Neuronal stem cell (in vitro differentiated cells): Measurements from ENCODE around the gene CARMIL1.

Experiments used
- DNase-seq: peaks from one replicate; pipeline ENCODE4 v3.0.0-alpha.2; 2013; ENCODE audit warnings: low spot score
- H2AFZ ChIP-seq: one replicate; pipeline ENCODE4 v1.6.1; 2013; ENCODE audit warnings: mild to moderate bottlenecking, low read length, inconsistent platforms
- H2AK5ac ChIP-seq: 2 replicates; pipeline ENCODE4 v1.6.1; 2013; ENCODE audit warnings: low read depth, mild to moderate bottlenecking, inconsistent platforms, low read length, moderate library complexity, mixed read lengths
- H2BK120ac ChIP-seq: 2 replicates; pipeline ENCODE4 v1.6.1; 2013; ENCODE audit warnings: low read depth, mild to moderate bottlenecking, inconsistent platforms, low read length, moderate library complexity, mixed read lengths
- H2BK12ac ChIP-seq: one replicate; pipeline ENCODE4 v1.6.1; 2013; ENCODE audit warnings: low read length, inconsistent platforms
- H2BK15ac ChIP-seq: 2 replicates; pipeline ENCODE4 v1.6.1; 2013; ENCODE audit warnings: mild to moderate bottlenecking, low read length, inconsistent platforms, mixed read lengths
- H2BK5ac ChIP-seq: one replicate; pipeline ENCODE4 v1.6.1; 2013; ENCODE audit warnings: inconsistent platforms, mild to moderate bottlenecking, low read length, moderate library complexity
- H3K14ac ChIP-seq: one replicate; pipeline ENCODE4 v1.6.1; 2013; ENCODE audit warnings: low read length, inconsistent platforms
- H3K18ac ChIP-seq: 2 replicates; pipeline ENCODE4 v1.6.1; 2013; ENCODE audit warnings: low read length, inconsistent platforms
- H3K23ac ChIP-seq: 2 replicates; pipeline ENCODE4 v1.6.1; 2013; ENCODE audit warnings: low read depth, mild to moderate bottlenecking, mixed read lengths, low read length, inconsistent platforms; ENCODE audit not compliant: poor library complexity
- H3K27ac ChIP-seq: replicated peaks from 3 replicates; pipeline ENCODE4 v1.5.1; 2013; ENCODE audit warnings: low read length, inconsistent platforms
- H3K27me3 ChIP-seq, 3 experiments: 2 replicates each; pipeline ENCODE4 v1.6.1; 2013; ENCODE audit warnings: low read length in 3 of 3, mild to moderate bottlenecking in 2 of 3, inconsistent platforms in 1 of 3, low read depth in 1 of 3, mixed read lengths in 1 of 3, moderate library complexity in 1 of 3; ENCODE audit not compliant: control insufficient read depth in 3 of 3, insufficient read depth in 3 of 3
- H3K36me3 ChIP-seq, 2 donors: replicated peaks in 1 of 2; 2 replicates each; pipeline ENCODE4 v1.6.1; 2013; ENCODE audit warnings: low read length in 2 of 2; ENCODE audit not compliant: control insufficient read depth in 2 of 2, insufficient read depth in 2 of 2
- H3K4ac ChIP-seq: 2 replicates; pipeline ENCODE4 v1.6.1; 2013; ENCODE audit warnings: inconsistent platforms, mild to moderate bottlenecking, low read length, moderate library complexity
- H3K4me1 ChIP-seq, 2 donors: 1 replicate in 1 of 2; 2 replicates in 1 of 2; pipeline ENCODE4 v1.6.1; 2013; ENCODE audit warnings: low read length in 2 of 2, low read depth in 1 of 2; ENCODE audit not compliant: control insufficient read depth in 2 of 2, insufficient read depth in 1 of 2
- H3K4me2 ChIP-seq: one replicate; pipeline ENCODE4 v1.6.1; 2013; ENCODE audit warnings: mild to moderate bottlenecking, low read length, inconsistent platforms; ENCODE audit not compliant: insufficient read depth, poor library complexity, severe bottlenecking
- H3K4me3 ChIP-seq, 2 donors: 2 replicates each; pipeline ENCODE4 v1.5.1; 2013; ENCODE audit warnings: low read length in 2 of 2, mild to moderate bottlenecking in 2 of 2, inconsistent platforms in 1 of 2, moderate library complexity in 1 of 2
- H3K79me1 ChIP-seq: one replicate; pipeline ENCODE4 v1.6.1; 2013; ENCODE audit warnings: low read depth, mild to moderate bottlenecking, inconsistent platforms, low read length, moderate library complexity
- H3K9ac ChIP-seq: one replicate; pipeline ENCODE4 v1.6.1; 2013; ENCODE audit warnings: mild to moderate bottlenecking, low read depth, low read length, inconsistent platforms; ENCODE audit not compliant: poor library complexity
- H3K9me3 ChIP-seq, 2 donors: replicated peaks in 1 of 2; 2 replicates each; pipeline versions ENCODE3 to v1.6.1; 2013; ENCODE audit warnings: low read length in 2 of 2, mild to moderate bottlenecking in 2 of 2, inconsistent platforms in 1 of 2, low read depth in 1 of 2, mixed read lengths in 1 of 2, moderate library complexity in 1 of 2; ENCODE audit not compliant: control insufficient read depth in 2 of 2, insufficient read depth in 1 of 2
- H4K8ac ChIP-seq: one replicate; pipeline ENCODE4 v1.6.1; 2013; ENCODE audit warnings: low read depth, mild to moderate bottlenecking, inconsistent platforms, low read length, moderate library complexity
- H4K91ac ChIP-seq: one replicate; pipeline ENCODE4 v1.6.1; 2013; ENCODE audit warnings: low read length, low read depth, mild to moderate bottlenecking, inconsistent platforms; ENCODE audit not compliant: poor library complexity
- WGBS, 2 donors: extraction: QIAGEN DNeasy Blood & Tissue Kit; methylation state at CpG; one replicate each; pipeline ENCODE4 v1.1.7; 2013; ENCODE audit warnings: missing lambda C conversion rate in 2 of 2, mixed read lengths in 1 of 2; ENCODE audit not compliant: insufficient read length in 2 of 2, insufficient replicate concordance in 1 of 2; ENCODE audit errors: extremely low coverage in 2 of 2; 5-methylcytosine and 5-hydroxymethylcytosine counted together

CARMIL1 gene

DNA sequence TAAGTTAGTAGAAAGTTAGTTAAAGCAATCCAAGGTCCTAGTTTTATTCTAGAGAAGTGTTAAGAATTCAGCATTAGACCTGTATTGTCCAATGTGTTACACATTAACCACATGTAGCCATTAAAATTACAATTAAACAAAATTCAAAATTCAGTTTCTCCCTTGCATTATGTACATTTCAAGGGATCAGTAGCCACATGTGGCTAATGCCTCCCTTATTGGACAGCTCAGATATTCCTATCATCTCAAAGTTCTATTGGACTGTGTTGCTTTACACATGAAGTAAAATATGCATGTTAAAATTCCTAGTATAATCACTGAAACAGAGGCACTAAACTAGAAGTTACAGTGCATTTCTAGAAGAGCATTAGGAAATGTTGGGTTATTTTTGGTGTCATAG is 265.7 kb downstream of the CARMIL1 start:
- Histone ChIP-seq H3K4me1 (no peaks in the 10 kb centered on the region), H3K4me3 (no peak overlapping the region), H3K18ac (no peak overlapping the region), H3K36me3 (no peaks in the 10 kb centered on the region), H2BK15ac (no peak overlapping the region), H3K14ac (no peak overlapping the region), H4K8ac (no peak overlapping the region), H2AK5ac (no peak overlapping the region), H3K4me2 (no peak overlapping the region), H2BK12ac (no peak overlapping the region), H2BK5ac (no peak overlapping the region), H2BK120ac (no peak overlapping the region), H3K27me3 (no peaks in the 10 kb centered on the region), H2AFZ (no peak overlapping the region), H3K79me1 (no peaks in the 10 kb centered on the region), H4K91ac (no peak overlapping the region), H3K23ac (no peak overlapping the region), H3K27ac (no peak overlapping the region), H3K9ac (no peak overlapping the region), H3K9me3 (no peaks in the 10 kb centered on the region), H3K4ac (no peak overlapping the region)
- DNase-seq, result no peak

DNA sequence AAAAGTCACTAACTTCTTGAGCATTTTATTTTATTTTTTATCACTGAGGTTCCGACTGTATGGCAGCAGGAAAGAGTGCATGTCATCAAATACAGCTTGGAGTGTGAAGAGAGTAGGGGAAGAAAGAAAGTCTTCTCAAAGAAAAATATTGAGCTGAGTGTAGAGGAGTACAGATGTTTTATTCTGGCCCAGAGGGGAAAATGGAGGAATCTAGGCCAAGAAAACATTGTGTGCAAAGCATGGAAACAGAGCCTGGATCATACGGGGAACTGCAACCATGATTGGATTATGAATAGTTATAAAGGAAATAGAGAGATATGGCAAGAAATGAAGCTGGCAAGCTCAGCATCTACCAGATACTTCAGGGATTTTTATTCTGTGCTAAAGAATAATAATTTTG is 268.6 kb downstream of the CARMIL1 start:
- H3K14ac ChIP-seq, result no peak overlapping the region
- no peak overlapping the region for H2AFZ ChIP-seq
- H3K36me3 ChIP-seq, result no peaks in the 10 kb centered on the region
- H3K4me1 ChIP-seq, result no peaks in the 10 kb centered on the region
- no peak overlapping the region for H2AK5ac ChIP-seq
- H3K79me1 ChIP-seq, result no peaks in the 10 kb centered on the region
- no peak for DNase-seq
- no peak overlapping the region for H3K9ac ChIP-seq
- H3K4me2 ChIP-seq, result no peak overlapping the region
- no peak overlapping the region for H3K23ac ChIP-seq
- no peak overlapping the region for H4K91ac ChIP-seq
- H4K8ac ChIP-seq, result no peak overlapping the region
- no peak overlapping the region for H3K4ac ChIP-seq
- no peaks in the 10 kb centered on the region for H3K27me3 ChIP-seq
- H3K9me3 ChIP-seq, result no peaks in the 10 kb centered on the region
- WGBS, 2 donors, result no CpG with 5 or more reads among the region's 2 CpGs
- no peak overlapping the region for H2BK15ac ChIP-seq
- no peak overlapping the region for H3K4me3 ChIP-seq
- H3K18ac ChIP-seq, result no peak overlapping the region
- H3K27ac ChIP-seq, result no peak overlapping the region
- H2BK12ac ChIP-seq, result no peak overlapping the region
- no peak overlapping the region for H2BK120ac ChIP-seq
- H2BK5ac ChIP-seq, result no peak overlapping the region

DNA sequence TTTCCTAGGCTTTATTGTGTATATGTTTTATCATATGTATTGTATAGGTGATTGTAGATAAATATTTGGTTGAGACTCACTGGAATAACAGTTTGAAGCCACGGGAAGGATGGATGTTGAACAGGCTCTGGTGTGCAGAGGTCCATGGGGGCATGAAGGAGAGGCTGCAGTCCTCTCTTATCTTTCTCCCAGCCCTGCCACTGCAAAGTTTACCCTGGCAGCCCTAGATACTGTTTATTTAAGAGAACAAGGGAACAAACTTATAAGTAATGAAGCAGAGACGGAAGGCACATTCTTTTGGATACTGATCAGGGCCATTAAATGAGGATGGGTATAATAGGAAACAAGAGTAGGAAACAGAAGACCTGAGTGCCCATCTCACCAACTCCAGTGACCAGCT is 269.3 kb downstream of the CARMIL1 start:
- Histone ChIP-seq H3K4me2 (no peak overlapping the region), H3K27ac (no peak overlapping the region), H2BK12ac (no peak overlapping the region), H4K91ac (no peak overlapping the region), H3K23ac (no peak overlapping the region), H3K9me3 (no peaks in the 10 kb centered on the region), H3K14ac (no peak overlapping the region), H2BK120ac (no peak overlapping the region), H3K4me1 (no peaks in the 10 kb centered on the region), H3K36me3 (no peaks in the 10 kb centered on the region), H3K4ac (no peak overlapping the region), H2BK5ac (no peak overlapping the region), H4K8ac (no peak overlapping the region), H3K79me1 (no peaks in the 10 kb centered on the region), H2AK5ac (no peak overlapping the region), H2BK15ac (no peak overlapping the region), H3K9ac (no peak overlapping the region), H3K4me3 (no peak overlapping the region), H3K27me3 (no peaks in the 10 kb centered on the region), H3K18ac (no peak overlapping the region), H2AFZ (no peak overlapping the region)
- DNase-seq, result no peak
- WGBS, 2 donors, result no CpG with 5 or more reads among the region's 2 CpGs

DNA sequence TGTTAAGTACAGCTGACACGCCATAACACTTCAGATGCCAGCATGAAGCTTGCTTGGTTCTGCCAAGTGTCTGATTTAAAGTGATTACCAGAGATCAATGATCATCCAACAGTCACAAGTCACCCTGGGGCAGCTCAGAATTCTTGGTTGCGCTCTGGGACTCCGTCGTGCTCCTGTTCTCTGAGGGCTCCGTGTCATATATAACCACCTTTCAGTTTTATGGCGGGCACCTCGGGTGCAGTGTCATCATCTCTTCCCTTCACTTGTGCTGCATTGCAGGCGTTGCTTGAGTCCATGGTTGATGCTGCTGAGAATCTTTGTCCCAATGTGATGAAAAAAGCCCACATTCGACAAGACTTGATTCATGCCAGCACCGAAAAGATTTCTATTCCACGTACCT is 271.5 kb downstream of the CARMIL1 start:
- H3K79me1 ChIP-seq, result no peaks in the 10 kb centered on the region
- H3K9ac ChIP-seq, result no peak overlapping the region
- H2BK12ac ChIP-seq, result no peak overlapping the region
- H3K27ac ChIP-seq, result no peak overlapping the region
- no peak overlapping the region for H3K23ac ChIP-seq
- no peaks in the 10 kb centered on the region for H3K9me3 ChIP-seq
- H3K18ac ChIP-seq, result no peak overlapping the region
- H2AK5ac ChIP-seq, result no peak overlapping the region
- H3K27me3 ChIP-seq, result no peaks in the 10 kb centered on the region
- no peak overlapping the region for H2BK5ac ChIP-seq
- H3K36me3 ChIP-seq, result no peaks in the 10 kb centered on the region
- WGBS, 2 donors, result no CpG with 5 or more reads among the region's 11 CpGs
- no peak overlapping the region for H2BK120ac ChIP-seq
- H3K4me1 ChIP-seq, result no peaks in the 10 kb centered on the region
- no peak overlapping the region for H2AFZ ChIP-seq
- no peak overlapping the region for H3K14ac ChIP-seq
- no peak for DNase-seq
- H3K4me3 ChIP-seq, result no peak overlapping the region
- H3K4ac ChIP-seq, result no peak overlapping the region
- no peak overlapping the region for H3K4me2 ChIP-seq
- H4K91ac ChIP-seq, result no peak overlapping the region
- H4K8ac ChIP-seq, result no peak overlapping the region
- no peak overlapping the region for H2BK15ac ChIP-seq
